ENCODE measurements around the gene NOTCH1. TPM values are rescaled to one million over a fixed set of nuclear protein-coding genes. Genes with fewer than 3 reads are reported as not detected.
A peak's percentile ranks its signal among the peaks of the same experiment; 100 is the strongest.

The NOTCH1 gene
- total RNA-seq, 2 donors from 2014 or later: 29.6 to 65.3 TPM

DNA sequence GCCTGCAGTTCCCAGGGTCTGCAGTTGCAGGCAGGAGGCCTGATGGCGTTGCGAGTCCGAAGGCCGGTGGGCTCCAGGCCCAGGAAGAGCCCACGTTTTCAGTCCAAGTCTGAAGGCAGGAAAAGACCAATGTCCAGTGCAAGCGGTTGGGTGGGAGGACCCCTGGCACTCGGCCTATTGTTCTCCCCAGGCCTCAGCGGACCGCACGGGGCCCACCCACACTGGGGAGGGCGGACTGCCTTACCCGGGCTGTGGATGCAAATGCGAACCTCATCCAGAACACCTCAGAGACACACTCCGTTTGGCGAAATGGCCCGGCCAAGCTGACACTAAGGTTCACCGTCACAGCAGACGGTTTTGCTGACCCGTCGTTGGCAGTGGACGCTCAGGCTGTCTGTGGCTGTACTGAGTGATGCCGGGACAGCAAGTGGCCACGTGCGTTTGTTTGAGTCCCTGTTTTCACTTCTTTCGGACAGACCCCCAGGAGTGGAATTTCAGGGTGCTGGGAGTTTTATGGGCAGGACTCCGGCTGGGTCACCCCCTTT, 52.8 kb downstream of the NOTCH1 start:
- H3K4me1 ChIP-seq: peaks cover 6% of the 10 kb centered on the region
- H3K27me3 ChIP-seq: no peaks in the 10 kb centered on the region
- ATAC-seq (no peak), DNase-seq (no peak)
- intact Hi-C loops (cut with DNase I): no loop called here
- H3K4me3 ChIP-seq: no peak overlapping the region
- no peak for TF ChIP-seq POLR2A (IDR thresholded peaks at IDR 0.05)
- TF ChIP-seq, protein P1, sequence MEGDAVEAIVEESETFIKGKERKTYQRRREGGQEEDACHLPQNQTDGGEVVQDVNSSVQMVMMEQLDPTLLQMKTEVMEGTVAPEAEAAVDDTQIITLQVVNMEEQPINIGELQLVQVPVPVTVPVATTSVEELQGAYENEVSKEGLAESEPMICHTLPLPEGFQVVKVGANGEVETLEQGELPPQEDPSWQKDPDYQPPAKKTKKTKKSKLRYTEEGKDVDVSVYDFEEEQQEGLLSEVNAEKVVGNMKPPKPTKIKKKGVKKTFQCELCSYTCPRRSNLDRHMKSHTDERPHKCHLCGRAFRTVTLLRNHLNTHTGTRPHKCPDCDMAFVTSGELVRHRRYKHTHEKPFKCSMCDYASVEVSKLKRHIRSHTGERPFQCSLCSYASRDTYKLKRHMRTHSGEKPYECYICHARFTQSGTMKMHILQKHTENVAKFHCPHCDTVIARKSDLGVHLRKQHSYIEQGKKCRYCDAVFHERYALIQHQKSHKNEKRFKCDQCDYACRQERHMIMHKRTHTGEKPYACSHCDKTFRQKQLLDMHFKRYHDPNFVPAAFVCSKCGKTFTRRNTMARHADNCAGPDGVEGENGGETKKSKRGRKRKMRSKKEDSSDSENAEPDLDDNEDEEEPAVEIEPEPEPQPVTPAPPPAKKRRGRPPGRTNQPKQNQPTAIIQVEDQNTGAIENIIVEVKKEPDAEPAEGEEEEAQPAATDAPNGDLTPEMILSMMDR (IDR thresholded peaks at IDR 0.05): no peak
- H3K36me3 ChIP-seq (replicated peaks in 1 of 2; ENCODE audit: insufficient read depth in 1 of 2, low read depth in 2 of 2): peaks cover 0 to 16% of the 10 kb centered on the region in 2 donors
- H3K27ac ChIP-seq: no peak overlapping the region
- H3K9me3 ChIP-seq: no peaks in the 10 kb centered on the region
- WGBS, 2 donors: 81 to 100% methylated on average over 4 to 22 of the region's 26 CpGs

DNA sequence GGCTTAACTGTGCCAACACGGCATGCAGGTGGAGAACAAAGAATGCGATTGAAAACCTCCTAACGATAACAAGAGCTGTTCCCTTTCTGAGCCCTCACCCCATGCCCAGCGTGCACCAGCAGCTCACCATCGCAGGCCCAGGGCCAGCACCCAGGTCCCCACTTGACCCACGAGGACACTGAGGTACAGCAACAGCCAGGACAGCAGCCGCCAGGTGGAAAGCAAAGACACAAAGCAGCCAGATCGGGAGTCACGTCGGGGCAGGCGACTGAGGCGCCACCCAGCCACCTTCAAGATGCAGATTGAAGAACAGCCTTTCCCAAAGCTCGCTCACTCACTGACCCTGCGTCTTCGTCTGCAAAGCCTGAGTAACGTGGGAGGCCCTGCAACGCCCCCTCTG, 56.1 kb downstream of the NOTCH1 start:
- WGBS, 2 donors: 88 to 96% methylated on average over 17 of the region's 17 CpGs
- no peak overlapping the region for H3K27ac ChIP-seq
- no peak overlapping the region for H3K4me3 ChIP-seq
- H3K9me3 ChIP-seq: no peaks in the 10 kb centered on the region
- TF ChIP-seq, protein P1 (IDR thresholded peaks at IDR 0.05): no peak
- TF ChIP-seq POLR2A (IDR thresholded peaks at IDR 0.05): no peak
- intact Hi-C loops (cut with DNase I): loop anchor here (2.0 kb wide), 1 partner anchor 139 kb away; no protein-coding TSS in a partner anchor
- no peaks in the 10 kb centered on the region for H3K36me3 ChIP-seq (replicated peaks in 1 of 2; ENCODE audit: insufficient read depth in 1 of 2, low read depth in 2 of 2)
- no peak for ATAC-seq
- H3K27me3 ChIP-seq: no peaks in the 10 kb centered on the region
- peaks cover 18% of the 10 kb centered on the region for H3K4me1 ChIP-seq
- no peak for DNase-seq

DNA sequence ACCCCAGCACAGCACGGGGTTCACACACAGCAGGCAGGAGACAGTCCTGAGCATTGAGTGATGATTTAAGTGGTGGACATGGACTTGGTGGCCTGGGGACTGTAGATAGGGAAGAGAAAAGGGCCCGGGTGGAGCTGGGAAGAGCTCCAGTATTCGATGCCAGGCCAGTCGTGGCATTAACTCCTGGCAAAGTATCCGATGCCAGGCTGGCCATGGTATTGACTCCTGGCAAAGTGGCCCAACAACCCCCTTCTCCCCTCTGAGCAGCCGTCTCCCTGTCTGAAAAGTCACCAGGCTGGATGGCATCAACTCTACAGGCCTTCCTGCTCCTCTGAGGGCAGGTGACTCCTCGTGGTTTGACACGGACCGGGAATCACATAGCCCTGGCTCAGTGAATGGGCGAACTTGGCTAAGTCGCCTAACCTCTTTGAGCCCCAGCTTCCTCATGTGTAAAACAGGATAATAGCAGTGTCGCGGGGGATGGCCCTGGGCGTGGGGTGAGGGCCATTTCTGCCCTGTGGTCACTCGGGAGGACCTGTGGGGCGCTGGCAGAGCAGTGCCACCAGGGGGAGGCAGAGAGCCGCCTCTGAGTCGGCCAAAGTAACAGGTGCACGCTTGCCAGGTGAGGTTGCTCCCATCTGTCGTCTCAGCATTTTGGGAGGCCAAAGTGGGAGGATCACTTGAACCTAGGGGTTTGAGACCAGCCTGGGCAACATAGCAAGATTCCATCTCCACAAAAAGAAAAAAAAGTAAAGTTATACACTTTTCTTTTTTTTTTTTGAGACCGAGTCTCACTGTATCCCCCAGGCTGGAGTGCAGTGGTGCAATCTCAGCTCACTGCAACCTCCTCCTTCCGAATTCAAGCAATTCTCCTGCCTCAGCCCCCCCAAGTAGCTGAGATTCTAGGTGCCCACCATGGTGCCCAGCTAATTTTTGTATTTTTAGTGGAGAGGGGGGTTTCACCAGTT, 57.3 kb downstream of the NOTCH1 start:
- peaks cover 28% of the 10 kb centered on the region for H3K4me1 ChIP-seq
- no peak overlapping the region for H3K4me3 ChIP-seq
- no peaks in the 10 kb centered on the region for H3K27me3 ChIP-seq
- no peak overlapping the region for H3K27ac ChIP-seq
- no peaks in the 10 kb centered on the region for H3K36me3 ChIP-seq (replicated peaks in 1 of 2; ENCODE audit: insufficient read depth in 1 of 2, low read depth in 2 of 2)
- DNase-seq: peak; percentile 83 to 89 (median 86)
- peak; percentile 63 for ATAC-seq
- intact Hi-C loops (cut with DNase I): no loop called here
- H3K9me3 ChIP-seq: no peaks in the 10 kb centered on the region
- TF ChIP-seq, protein P1 (IDR thresholded peaks at IDR 0.05): peak; percentile 93 to 99 (median 99)
- no peak for TF ChIP-seq POLR2A (IDR thresholded peaks at IDR 0.05)
- 21 to 22% methylated on average over 15 to 22 of the region's 22 CpGs for WGBS, 2 donors

DNA sequence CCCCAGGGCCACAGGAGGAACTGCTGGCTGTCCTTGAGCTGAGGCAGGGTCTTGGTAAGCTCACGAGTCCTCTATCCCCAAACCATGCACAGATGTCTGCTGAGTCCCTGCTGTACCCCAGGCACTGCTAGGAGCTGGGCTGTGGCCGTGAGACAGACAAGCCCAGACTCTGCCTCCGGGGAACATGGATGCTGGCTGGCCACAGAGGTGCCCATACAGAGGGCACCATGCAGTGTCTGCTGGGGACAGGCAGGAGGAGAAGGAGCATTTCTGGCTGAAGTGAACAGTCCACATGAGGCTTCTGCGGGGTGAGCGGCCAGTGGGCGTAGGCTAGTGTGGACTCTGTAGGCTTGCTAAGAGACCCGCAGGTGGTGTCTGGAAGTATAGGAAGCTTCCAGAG, 58.2 kb downstream of the NOTCH1 start:
- TF ChIP-seq, protein P1 (IDR thresholded peaks at IDR 0.05): no peak
- no peak for TF ChIP-seq POLR2A (IDR thresholded peaks at IDR 0.05)
- Histone ChIP-seq H3K4me3 (no peak overlapping the region), H3K36me3 (replicated peaks in 1 of 2; ENCODE audit: insufficient read depth in 1 of 2, low read depth in 2 of 2) (no peaks in the 10 kb centered on the region), H3K4me1 (peaks cover 28% of the 10 kb centered on the region), H3K27ac (no peak overlapping the region), H3K27me3 (no peaks in the 10 kb centered on the region), H3K9me3 (no peaks in the 10 kb centered on the region)
- intact Hi-C loops (cut with DNase I): no loop called here
- no peak for ATAC-seq
- 87 to 98% methylated on average over 6 to 7 of the region's 7 CpGs for WGBS, 2 donors
- DNase-seq: no peak

All from body of pancreas (tissue), 4 donors.